DOHH2 (cell line): ENCODE data around the gene MAMDC2.

Source experiments
- H3F3A ChIP-seq: fragments of 200-600 bp; sonication (generic), shearing (Covaris generic); 2 replicates; pipeline ENCODE4 v1.6.0; 2016; ENCODE audit warnings: antibody characterized with exemption, mild to moderate bottlenecking; ENCODE audit not compliant: control insufficient read depth, insufficient read depth
- H3K27ac ChIP-seq: fragments of 200-600 bp; sonication (generic); 2 replicates; pipeline ENCODE4 v1.5.1; 2014; ENCODE audit warnings: low read depth, mild to moderate bottlenecking, low read length, moderate library complexity
- H3K27me3 ChIP-seq: fragments of 200-600 bp; sonication (generic); 2 replicates; pipeline ENCODE4 v1.6.1; 2014; ENCODE audit warnings: mild to moderate bottlenecking, low read length, mixed read lengths; ENCODE audit not compliant: control insufficient read depth
- H3K36me3 ChIP-seq: fragments of 200-600 bp; sonication (generic); 2 replicates; pipeline ENCODE4 v1.6.1; 2014; ENCODE audit warnings: mild to moderate bottlenecking, low read length, moderate library complexity, mixed read lengths; ENCODE audit not compliant: control insufficient read depth
- H3K4me1 ChIP-seq: fragments of 200-600 bp; sonication (generic); 2 replicates; pipeline ENCODE4 v1.6.1; 2014; ENCODE audit warnings: mild to moderate bottlenecking, low read length, mixed read lengths; ENCODE audit not compliant: control insufficient read depth
- H3K4me2 ChIP-seq: fragments of 200-600 bp; sonication (generic); 2 replicates; pipeline ENCODE4 v1.6.0; 2014; ENCODE audit warnings: mild to moderate bottlenecking, low read length, moderate library complexity
- H3K4me3 ChIP-seq: fragments of 200-600 bp; sonication (generic); 2 replicates; pipeline ENCODE4 v1.5.1; 2014; ENCODE audit warnings: mild to moderate bottlenecking, low read length, mixed read lengths
- H3K79me2 ChIP-seq: fragments of 200-600 bp; sonication (generic); 2 replicates; pipeline ENCODE4 v1.6.1; 2014; ENCODE audit warnings: mild to moderate bottlenecking, low read length, mixed read lengths; ENCODE audit not compliant: control insufficient read depth
- H3K9me2 ChIP-seq: fragments of 200-600 bp; sonication (generic); replicated peaks from 2 replicates; pipeline ENCODE4 v1.6.1; 2014; ENCODE audit warnings: mild to moderate bottlenecking, low read length, mixed read lengths; ENCODE audit not compliant: control insufficient read depth
- H3K9me3 ChIP-seq: fragments of 200-600 bp; sonication (generic); 2 replicates; pipeline ENCODE4 v1.6.1; 2014; ENCODE audit warnings: antibody characterized with exemption, low read length, mixed read lengths; ENCODE audit not compliant: control insufficient read depth, insufficient read depth
- H4K20me1 ChIP-seq: fragments of 200-600 bp; sonication (generic); 2 replicates; pipeline ENCODE4 v1.6.0; 2014; ENCODE audit warnings: low read depth, mild to moderate bottlenecking, antibody characterized with exemption, low read length, moderate library complexity; ENCODE audit not compliant: control insufficient read depth, insufficient read depth
- EZH2phosphoT487 ChIP-seq: fragments of 200-600 bp; sonication (generic); IDR thresholded peaks from 2 replicates; pipeline ENCODE4 v1.6.1; 2017; ENCODE audit warnings: borderline replicate concordance, mild to moderate bottlenecking, antibody characterized with exemption, low read length, moderate library complexity, mixed read lengths
- TF ChIP-seq, protein P1 (sequence below): fragments of 200-600 bp; sonication (generic); IDR thresholded peaks from one replicate; pipeline ENCODE4 v1.5.1; 2014; ENCODE audit warnings: antibody characterized with exemption, mild to moderate bottlenecking, low read depth, low read length; ENCODE audit not compliant: poor library complexity, severe bottlenecking

Gene MAMDC2, protein sequence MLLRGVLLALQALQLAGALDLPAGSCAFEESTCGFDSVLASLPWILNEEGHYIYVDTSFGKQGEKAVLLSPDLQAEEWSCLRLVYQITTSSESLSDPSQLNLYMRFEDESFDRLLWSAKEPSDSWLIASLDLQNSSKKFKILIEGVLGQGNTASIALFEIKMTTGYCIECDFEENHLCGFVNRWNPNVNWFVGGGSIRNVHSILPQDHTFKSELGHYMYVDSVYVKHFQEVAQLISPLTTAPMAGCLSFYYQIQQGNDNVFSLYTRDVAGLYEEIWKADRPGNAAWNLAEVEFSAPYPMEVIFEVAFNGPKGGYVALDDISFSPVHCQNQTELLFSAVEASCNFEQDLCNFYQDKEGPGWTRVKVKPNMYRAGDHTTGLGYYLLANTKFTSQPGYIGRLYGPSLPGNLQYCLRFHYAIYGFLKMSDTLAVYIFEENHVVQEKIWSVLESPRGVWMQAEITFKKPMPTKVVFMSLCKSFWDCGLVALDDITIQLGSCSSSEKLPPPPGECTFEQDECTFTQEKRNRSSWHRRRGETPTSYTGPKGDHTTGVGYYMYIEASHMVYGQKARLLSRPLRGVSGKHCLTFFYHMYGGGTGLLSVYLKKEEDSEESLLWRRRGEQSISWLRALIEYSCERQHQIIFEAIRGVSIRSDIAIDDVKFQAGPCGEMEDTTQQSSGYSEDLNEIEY

GRCh38 chr9:70043689-70044489, at the start of gene MAMDC2:
TSS of gene MAMDC2 (plus strand) at chr9:70043848. CDS start at chr9:70044198, 350 bp downstream.
- H3K4me1 ChIP-seq = no peaks in the 10 kb centered on the region
- no peak within 1 kb of the TSS for H3K27ac ChIP-seq
- 0 out of 2 replicates have a peak, but pooled peaks cover 4% of the 10 kb centered on the region for H3K27me3 ChIP-seq
- H3K36me3 ChIP-seq = no peaks in the 10 kb centered on the region
- no peaks in the 10 kb centered on the region for H3K9me3 ChIP-seq
- no peaks in the 10 kb centered on the region for H3F3A ChIP-seq
- H3K9me2 ChIP-seq = no peaks in the 10 kb centered on the region
- H3K4me2 ChIP-seq = no peak within 1 kb of the TSS
- H4K20me1 ChIP-seq = no peaks in the 10 kb centered on the region
- no peak within 1 kb of the TSS for H3K4me3 ChIP-seq
- no peaks in the 10 kb centered on the region for H3K79me2 ChIP-seq
- TF ChIP-seq, protein P1, sequence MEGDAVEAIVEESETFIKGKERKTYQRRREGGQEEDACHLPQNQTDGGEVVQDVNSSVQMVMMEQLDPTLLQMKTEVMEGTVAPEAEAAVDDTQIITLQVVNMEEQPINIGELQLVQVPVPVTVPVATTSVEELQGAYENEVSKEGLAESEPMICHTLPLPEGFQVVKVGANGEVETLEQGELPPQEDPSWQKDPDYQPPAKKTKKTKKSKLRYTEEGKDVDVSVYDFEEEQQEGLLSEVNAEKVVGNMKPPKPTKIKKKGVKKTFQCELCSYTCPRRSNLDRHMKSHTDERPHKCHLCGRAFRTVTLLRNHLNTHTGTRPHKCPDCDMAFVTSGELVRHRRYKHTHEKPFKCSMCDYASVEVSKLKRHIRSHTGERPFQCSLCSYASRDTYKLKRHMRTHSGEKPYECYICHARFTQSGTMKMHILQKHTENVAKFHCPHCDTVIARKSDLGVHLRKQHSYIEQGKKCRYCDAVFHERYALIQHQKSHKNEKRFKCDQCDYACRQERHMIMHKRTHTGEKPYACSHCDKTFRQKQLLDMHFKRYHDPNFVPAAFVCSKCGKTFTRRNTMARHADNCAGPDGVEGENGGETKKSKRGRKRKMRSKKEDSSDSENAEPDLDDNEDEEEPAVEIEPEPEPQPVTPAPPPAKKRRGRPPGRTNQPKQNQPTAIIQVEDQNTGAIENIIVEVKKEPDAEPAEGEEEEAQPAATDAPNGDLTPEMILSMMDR = no peak
- TF ChIP-seq EZH2phosphoT487 = no peak

GRCh38 chr9:69995846-69996245, 47.8 kb upstream of the MAMDC2 start:
- no peaks in the 10 kb centered on the region for H3F3A ChIP-seq
- no peaks in the 10 kb centered on the region for H4K20me1 ChIP-seq
- H3K4me1 ChIP-seq = no peaks in the 10 kb centered on the region
- H3K9me2 ChIP-seq = no peaks in the 10 kb centered on the region
- H3K79me2 ChIP-seq = no peaks in the 10 kb centered on the region
- no peaks in the 10 kb centered on the region for H3K9me3 ChIP-seq
- H3K36me3 ChIP-seq = no peaks in the 10 kb centered on the region
- no peaks in the 10 kb centered on the region for H3K27me3 ChIP-seq
- no peak overlapping the region for H3K27ac ChIP-seq
- H3K4me2 ChIP-seq = no peak overlapping the region
- no peak for TF ChIP-seq EZH2phosphoT487
- TF ChIP-seq, protein P1 = no peak
- no peak overlapping the region for H3K4me3 ChIP-seq

DNA sequence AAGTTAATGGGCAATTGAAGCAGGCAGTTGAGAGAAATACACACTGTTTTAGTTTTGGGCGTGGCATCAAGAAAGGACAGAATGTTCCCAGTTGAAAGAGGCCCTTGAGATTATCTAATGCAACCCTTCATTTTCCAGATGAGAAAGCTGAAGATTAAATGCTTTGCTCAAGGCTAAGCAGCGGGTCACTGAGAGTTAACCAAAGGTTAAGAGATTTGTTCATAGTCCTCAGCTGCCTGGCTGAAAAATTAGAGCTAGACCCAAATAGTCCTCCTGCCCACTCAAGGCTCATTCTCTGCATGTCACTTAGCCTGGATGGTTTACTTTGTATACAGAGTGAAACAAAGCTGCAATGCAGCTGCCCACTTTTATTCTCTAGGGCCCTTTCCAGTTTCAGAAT, 46.7 kb upstream of the MAMDC2 start:
- Histone ChIP-seq H3K79me2 (no peaks in the 10 kb centered on the region), H3K9me3 (no peaks in the 10 kb centered on the region), H3K9me2 (no peaks in the 10 kb centered on the region), H4K20me1 (no peaks in the 10 kb centered on the region), H3K27ac (no peak overlapping the region), H3K4me1 (no peaks in the 10 kb centered on the region), H3K4me3 (no peak overlapping the region), H3K4me2 (no peak overlapping the region), H3K36me3 (no peaks in the 10 kb centered on the region), H3K27me3 (no peaks in the 10 kb centered on the region), H3F3A (no peaks in the 10 kb centered on the region)
- TF ChIP-seq, protein P1 = no peak
- TF ChIP-seq EZH2phosphoT487 = no peak
